Central memory CD4-positive, alpha-beta T cell (primary cell): ENCODE data around the gene MAVS.

ENCODE experiments used
- DNase-seq: peaks from one replicate; pipeline ENCODE4 v3.0.0; 2022
- total RNA-seq, 3 experiments: gene quantifications; one replicate each; lab custom pipeline; 2026; lab: John Stamatoyannopoulos, UW

The MAVS gene
- total RNA-seq = 141 to 206 (median 162) reads per million in 3 experiments

DNA sequence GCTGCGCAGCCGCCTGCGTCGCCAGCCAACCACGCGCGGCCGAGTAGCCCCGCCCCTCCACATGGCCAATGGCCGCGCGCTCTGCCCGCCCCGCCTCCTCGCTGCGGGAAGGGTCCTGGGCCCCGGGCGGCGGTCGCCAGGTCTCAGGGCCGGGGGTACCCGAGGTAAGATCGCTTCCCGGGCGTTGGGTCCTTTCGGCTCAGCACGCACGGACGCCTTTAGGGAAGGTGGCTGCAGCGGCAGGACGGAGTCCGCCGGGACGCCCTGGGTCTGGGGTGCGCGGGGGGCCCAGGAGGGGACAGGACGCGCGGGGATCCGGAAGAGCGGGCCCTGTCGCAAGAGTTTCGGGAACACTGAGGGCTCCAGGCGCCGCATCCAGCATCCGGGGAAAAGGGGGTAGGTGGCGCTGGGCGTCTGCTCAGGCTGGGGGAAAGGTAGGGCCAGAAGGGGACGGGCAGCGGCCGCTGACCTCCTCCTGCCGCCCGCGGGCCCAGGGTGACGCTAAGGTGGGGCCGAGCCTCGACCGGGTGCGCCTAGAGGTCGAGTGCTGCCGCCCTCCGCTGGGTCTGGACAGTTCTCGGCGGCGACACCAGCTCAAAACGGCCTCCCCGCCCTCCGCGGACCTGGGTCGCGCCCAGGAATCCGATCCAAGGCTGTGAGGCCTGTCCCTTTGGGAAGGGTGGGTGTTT, at the start of gene MAVS:
Gene MAVS, plus strand, starts transcription at position 95 of the 689 bp plus-strand sequence. CDS start 7,791 bp downstream, outside the sequence.
- DNase-seq = peak; percentile 82

DNA sequence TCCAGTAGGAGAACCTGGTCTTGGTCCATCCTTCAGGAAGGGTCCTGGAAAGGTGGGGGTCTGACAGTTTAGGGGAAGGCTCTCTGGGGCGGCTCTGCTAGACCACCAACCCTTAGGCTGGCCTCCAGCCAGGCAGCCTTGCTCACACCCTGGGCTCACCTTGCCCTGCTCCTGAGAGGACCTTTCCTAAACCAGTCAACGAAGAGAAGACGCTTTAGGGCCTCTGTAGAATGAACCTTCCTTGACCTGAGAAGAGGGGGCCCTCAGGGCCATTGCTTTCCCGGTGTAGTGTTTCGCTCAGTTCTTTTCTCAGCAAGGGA, 49.4 kb upstream of the MAVS start:
- no peak for DNase-seq

DNA sequence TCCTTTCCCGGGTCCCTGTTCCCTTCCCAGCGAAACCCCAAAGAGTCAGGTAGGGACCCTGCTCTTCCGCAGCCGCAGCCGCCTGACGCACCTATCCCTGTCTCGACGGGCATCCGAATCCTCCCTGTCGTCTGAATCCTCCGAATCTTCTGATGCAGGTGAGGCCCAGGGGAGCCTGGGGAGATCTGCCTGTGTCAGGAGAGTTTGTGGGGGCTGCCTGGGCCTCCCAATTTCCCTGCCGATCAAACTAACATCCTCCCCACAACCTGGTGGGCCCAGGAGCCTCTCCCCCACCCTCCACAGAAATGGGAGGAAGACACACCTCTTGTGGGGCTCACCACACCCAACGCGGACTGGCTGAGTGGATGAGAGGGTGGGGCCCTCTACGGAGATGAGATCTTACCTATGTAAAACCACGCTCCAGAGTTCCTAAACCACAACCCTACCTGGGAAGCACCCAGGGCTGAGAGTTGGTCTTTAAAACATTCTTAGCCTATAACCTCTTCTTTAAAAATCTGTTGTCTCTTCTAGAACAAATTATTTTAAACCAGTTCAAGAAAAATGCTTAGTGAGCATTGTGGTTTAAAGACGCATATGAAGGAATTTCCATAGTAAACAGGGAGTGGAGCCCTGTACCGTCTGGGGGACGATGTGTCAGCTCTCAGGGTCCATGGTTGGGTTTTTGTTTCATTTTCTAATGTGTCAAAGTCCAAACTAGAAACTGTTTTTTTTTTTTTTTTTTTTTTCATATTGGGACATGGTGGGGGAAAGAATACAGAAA, 48.9 kb upstream of the MAVS start:
- peak; percentile 59 for DNase-seq

DNA sequence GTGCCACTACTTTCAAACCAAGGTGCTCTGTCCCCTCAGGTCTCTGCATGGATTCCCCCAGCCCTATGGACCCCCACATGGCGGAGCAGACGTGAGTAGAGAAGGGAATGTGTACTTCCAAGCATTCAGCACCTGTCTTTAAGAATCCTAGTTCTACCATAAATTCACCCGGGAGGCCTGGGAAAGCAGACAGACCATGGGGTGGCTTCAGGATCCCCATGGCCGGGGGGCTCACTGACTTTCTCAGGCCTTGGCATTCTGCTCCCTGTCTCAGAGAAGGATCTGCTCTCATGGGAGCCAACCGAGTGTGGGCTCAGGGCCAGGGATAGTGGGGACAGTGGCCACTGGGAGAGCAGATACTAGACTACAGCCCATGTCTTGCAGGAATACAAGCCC, 48.3 kb upstream of the MAVS start:
- DNase-seq = no peak

DNA sequence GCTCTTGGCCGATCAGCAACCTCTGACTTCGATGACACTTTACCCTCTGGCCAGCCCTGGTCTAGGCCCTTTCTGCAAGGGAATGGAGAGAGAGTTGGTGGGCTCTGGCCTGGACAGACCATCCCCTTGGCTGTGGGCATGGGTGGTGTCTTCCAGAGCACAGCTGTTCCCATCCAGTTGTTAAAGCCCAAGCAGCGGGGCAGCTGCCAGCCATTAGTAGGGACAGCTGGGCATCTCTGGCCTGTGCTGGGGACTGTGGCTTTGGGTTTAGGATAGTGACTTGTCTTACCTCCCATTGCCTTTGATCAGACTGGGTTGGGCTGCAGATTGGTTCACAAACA, 47.8 kb upstream of the MAVS start:
- no peak for DNase-seq

DNA sequence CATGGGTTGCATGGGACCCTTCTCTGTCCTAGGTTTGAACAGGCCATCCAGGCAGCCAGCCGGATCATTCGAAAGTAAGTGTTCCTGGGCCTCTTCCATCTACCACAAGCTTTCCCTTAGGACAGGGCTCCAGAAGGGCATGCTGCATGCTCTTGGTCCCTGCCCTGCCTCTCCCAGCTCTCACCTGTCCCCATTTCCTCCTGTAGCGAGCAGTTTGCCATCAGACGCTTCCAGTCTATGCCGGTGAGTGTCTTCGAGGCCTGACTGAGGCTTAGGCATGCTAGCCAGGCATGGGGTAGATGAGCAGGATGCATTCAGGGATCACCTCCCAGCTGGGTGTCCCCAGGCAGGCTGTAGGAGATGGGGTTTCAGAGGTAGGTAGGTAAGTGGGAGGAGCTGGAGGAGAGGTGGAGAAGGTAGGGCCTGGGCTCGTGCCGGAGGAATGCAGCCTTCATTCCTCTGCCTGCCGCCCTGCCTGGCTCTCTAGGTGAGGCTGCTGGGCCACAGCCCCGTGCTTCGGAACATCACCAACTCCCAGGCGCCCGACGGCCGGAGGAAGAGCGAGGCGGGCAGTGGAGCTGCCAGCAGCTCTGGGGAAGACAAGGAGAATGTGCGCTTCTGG, 46.3 kb upstream of the MAVS start:
- DNase-seq = no peak

DNA sequence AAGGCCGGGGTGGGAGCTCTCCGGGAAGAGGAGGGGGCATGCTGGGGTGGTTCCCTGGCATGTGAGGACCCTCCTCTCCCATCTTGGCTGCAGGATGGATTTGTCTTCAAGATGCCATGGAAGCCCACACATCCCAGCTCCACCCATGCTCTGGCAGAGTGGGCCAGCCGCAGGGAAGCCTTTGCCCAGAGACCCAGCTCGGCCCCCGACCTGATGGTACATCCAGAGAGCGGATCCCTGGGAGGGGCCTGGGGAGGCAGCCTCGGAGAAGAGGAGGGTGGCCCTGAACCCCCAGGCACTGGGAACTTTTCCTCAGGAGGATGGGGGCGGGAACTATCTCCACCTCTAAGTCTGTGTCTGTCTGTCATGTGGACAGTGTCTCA, 45.8 kb upstream of the MAVS start:
- no peak for DNase-seq

DNA sequence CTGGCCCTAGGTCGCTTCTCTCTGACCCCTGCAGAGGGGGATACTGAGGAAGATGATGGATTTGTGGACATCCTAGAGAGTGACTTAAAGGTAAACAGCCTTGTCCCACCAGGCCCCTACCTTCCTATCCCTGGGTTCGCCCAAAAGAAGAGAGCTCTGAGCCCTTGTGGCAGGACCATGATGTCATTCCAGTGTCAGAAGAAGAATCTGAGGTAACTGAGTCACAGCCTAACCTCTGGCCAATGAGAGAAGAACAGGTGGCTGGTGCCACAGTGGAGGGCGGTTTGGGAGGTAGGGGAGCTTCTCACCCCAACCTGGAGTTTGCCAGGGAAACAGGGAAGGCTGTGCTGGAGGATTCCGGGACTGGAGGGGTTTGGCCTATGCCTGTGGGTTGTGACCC, 45.3 kb upstream of the MAVS start:
- DNase-seq = no peak

DNA sequence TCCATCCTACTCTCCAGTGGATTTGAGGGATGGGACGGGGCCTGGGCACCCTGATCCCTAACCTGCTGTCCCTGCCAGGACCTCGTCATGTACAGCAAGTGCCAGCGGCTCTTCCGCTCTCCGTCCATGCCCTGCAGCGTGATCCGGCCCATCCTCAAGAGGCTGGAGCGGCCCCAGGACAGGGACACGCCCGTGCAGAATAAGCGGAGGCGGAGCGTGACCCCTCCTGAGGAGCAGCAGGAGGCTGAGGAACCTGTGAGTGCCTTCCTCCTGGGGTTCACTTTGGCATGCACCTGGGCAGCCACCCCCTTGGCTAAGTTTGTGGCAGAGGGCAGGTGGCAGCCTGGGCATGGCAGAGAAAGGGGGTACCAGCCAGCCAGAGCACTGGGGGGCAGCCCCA, 44.8 kb upstream of the MAVS start:
- no peak for DNase-seq

DNA sequence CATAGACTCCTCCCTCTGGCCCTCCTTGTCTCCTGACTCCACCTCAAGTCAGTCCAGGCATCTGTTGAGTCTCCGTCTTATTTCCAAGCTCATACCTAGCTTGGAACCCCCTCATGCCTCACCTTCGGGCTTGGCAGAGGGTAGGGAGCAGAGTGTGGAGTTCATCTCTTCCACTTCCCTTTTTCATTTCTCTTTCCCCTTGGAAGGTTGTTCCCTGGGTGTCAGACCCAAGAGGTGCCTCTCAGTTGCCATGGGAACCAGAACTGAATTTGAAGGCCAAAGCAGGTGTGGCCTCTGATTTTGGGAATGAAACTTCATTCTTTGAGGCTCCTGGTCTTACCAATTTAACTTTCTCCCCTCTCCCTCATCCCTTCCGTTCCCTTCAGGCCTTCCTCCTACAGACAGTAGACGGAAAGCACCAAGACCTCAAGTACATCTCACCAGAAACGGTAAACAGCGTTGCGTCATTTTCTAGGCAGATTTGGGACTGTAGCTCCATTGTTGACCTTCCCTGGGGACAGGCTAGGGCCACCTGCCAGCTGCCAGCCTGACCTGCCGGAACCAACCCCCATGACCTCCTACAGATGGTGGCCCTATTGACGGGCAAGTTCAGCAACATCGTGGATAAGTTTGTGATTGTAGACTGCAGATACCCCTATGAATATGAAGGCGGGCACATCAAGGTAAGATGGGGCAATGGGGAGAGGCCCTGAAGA, 44.0 kb upstream of the MAVS start:
- DNase-seq = no peak

DNA sequence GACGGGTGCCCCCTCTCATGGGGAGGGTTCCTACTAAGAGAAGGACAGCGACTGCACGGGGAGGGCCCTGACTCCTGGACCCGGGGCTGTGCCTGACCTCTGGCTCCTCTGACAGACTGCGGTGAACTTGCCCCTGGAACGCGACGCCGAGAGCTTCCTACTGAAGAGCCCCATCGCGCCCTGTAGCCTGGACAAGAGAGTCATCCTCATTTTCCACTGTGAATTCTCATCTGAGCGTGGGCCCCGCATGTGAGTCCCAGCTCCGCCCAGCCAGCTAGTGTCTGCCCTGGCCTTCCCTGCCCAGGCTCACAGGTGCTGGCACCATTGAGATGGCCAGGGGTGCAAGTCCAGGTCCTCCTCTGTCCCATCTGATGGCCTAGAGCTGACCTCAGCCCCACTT, 43.3 kb upstream of the MAVS start:
- no peak for DNase-seq

DNA sequence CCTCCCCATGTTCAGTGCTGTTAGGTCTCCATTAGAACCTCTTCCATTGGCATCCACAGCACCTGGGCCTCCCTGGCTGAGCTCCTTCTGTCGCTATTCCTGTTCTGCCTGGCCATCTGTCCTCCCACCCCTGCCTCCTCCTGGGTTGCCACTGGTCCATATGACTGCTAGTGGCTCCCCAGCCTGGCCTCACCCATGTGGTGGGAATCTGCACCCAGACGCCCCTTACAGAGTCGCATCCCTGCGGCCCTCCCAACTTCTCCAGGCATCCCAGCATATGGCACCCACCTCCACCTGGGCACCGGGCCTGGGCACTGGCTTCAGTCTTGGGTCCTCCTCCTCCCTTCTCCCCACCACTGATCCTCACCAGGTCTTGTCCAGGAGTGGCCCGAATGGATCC, 42.8 kb upstream of the MAVS start:
- no peak for DNase-seq

DNA sequence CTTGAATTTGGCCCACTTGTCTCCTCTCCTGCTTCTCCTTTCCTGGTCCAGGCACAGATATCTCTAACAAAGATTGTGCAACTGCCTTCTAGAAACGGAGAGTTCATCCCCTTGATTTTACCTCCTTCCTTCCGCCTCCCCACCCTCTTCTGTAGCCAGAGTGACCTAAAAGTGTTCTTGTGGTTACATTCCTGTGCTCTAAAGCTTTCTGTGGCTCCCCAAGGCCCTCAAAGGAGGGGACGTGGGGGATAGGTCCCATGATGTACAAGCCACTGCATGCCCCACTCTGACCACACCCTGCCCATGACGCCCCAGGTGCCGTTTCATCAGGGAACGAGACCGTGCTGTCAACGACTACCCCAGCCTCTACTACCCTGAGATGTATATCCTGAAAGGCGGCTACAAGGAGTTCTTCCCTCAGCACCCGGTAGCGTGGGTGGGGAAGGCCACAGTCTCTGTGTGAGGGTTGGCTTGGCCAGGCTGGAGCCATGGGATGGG, 42.3 kb upstream of the MAVS start:
- DNase-seq = no peak

DNA sequence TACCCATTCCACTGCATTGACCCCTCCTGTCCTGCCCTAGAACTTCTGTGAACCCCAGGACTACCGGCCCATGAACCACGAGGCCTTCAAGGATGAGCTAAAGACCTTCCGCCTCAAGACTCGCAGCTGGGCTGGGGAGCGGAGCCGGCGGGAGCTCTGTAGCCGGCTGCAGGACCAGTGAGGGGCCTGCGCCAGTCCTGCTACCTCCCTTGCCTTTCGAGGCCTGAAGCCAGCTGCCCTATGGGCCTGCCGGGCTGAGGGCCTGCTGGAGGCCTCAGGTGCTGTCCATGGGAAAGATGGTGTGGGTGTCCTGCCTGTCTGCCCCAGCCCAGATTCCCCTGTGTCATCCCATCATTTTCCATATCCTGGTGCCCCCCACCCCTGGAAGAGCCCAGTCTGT, 41.9 kb upstream of the MAVS start:
- no peak for DNase-seq

DNA sequence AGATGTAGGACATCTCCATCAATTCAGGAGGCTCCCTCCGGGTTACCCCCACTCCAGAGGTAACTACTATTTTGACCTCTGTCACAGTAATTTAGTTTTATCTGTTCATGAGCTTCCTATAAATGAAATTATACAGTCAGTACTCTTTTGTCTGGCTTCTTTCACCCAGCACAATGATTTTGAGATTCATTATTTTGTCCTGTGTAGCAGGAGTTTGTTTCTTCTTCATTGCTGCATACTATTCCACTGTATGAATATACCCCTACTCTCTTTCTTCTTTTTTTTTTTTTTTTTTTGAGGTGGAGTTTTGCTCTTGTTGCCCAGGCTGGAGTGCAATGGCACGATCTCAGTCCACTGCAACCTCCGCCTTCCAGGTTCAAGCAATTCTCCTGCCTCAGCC, 38.1 kb upstream of the MAVS start:
- no peak for DNase-seq

DNA sequence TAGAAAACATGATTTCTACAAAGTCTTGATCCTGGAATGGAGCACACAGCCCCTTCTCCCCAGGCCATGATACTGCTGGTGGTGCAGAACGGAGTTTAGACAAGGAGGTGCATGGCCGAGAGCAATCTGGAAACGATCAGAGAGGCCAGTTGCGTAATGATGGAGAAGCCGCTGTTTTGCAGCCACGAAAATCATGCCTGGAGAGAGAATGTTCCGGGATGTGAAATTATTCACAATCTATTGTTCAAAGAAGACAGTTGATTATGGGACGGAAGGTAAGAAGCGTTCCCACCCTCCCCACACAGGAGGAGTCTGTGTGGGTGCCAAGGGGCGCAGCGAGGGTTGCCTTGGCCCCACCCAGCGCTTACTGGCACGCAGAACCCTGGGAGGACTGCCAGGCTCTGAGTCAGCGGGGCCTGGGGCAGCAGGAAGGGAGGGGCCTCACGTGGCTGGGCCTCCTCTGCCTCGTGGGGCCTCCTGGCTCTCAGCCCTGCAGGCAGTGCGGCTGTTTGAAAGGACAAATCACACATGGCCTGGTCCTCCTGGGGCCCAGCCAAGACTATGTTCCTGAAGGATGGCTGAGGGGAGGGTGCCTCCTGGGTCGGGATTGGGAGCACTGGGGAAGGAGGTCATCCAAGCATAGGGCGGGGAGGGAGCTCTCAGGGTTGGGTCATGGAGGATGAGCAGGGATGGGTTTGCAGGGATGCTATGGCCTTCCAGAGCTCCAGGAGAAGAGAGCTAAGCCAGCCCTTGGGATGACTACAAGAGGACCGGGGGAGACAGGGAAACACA, 35.0 kb upstream of the MAVS start:
- peak; percentile 94 for DNase-seq

DNA sequence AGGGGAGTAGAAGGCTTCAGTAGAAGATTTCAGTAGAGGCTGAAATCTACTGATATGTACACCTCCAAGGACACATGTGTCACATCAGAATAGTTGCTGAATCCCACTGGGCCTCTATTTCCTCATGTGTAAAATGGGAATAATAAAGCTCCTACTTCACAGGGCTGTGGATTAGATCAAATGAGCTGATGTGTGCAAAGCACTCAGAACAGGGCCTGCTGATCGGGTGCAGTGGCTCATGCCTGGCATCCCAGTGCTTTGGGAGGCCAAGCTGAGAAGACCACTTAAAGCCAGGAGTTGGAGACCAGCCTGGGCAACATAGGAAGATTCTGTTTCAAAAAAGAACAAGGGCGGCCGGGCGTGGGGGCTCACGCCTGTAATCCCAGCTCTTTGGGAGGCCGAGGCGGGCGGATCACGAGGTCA, 34.4 kb upstream of the MAVS start:
- no peak for DNase-seq

DNA sequence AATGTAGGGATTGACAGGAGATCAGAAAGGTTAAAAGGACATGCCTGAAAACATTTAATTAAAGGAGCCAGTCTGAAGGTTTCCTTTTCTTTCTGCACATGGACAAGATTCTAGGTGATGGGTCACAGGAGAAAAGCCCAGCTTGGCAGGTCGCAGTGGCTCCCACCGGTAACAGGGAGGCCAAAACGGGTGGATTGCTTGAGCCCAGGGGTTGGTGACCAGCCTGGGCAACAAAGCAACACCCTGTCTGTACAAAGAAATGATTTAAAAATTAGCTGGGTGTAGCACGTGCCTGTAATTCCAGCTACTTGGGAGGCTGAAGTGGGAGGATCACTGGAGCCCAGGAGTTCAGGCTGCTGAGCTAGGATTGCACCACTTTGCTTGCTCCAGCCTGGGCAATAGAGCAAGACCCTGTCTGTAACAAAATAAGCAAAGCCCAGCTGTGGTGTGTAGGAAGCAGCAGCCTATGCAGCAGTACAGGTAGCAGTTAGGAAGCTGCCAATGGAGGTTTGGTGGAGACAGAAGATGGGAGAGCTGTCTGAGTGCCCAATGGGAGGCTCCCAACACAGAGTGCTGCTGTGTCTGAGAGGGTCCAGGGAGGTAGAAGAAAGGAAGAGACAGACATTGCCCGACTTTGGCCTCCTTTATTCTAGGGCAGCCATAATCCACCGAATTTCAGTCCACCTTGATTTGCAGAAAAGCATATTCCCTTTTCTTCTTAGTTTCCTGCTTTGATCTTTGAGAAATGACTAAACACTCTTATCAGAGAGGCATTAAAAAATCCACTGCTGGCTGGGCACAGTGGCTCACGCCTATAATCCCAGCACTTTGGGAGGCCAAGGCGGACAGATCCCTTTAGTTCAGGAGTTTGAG, 33.4 kb upstream of the MAVS start:
- no peak for DNase-seq

DNA sequence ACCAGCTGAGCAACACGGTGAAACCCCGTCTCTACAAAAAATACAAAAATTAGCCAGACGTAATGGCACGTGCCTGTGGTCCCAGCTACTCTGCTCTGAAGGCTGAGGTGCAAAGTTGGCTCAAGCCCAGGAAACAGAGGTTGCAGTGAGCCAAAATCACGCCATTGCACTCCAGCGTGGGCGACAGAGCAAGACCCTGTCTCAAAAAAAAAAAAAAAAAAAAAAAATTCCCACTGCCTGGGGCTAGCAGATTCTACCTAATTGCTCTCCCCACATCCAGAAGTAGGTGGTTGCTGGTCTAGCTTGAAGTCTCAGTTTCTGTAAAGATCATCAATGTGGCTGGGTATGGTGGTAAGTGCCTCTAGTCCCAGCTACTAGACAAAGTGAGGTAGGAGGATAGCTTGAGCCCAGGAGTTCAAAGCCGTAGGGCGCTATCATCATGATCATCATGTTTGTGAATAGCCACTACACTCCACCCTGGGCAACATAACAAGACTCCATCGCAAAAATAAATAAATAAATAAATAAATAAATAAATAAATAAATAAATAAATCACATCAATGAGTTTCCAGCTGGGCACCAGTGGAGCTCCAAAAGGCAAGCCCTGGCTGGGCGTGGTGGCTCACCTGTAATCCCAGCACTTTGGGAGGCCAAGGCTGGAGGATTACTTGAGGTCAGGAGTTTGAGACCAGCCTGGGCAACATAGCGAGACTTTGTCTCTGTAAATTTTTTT, 32.6 kb upstream of the MAVS start:
- DNase-seq = peak; percentile 44

DNA sequence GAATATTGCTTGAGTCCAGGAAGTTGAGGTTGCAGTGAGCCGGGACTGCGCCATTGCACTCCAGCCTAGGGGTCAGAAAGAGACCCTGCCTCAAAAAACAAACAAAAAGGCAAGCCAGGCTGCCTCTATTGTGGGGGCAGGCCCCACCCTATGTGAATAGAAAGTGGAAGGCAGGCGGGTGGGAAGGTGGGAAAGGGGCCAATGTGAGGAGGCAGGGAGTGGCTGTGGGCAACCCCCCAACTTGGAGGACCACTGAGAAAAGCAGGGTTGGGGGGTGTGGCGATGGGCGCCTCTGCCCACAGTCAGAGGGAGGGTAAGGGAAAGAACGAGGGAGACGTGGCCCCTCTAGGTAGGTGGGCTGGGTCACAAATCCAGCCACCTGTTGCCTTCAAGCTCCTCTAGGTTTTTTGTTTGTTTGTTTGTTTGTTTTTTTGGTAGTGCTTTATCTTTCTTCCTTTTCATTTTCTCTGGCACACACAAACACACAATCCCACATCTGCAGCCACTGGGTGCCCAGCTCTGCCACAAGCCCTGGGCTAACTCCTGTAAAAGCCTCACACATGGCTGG, 31.6 kb upstream of the MAVS start:
- DNase-seq = no peak
